GM18508 (cell line): ENCODE measurements around the gene FAM47E.

Experiments used
- ATAC-seq: cut with Tn5 transposase; IDR thresholded peaks from one replicate; pipeline ENCODE4 v1.9.1; 2021; ENCODE audit warnings: moderate number of reproducible peaks; ENCODE audit not compliant: insufficient read depth, unreplicated experiment

The FAM47E gene

GRCh38 chr4:76292730-76293129 lies 41.2 kb downstream of the FAM47E start:
- no peak for ATAC-seq

- ATAC-seq: no peak
Measured at GRCh38 chr4:76293772-76294171, 42.3 kb downstream of the FAM47E start.

GRCh38 chr4:76296286-76296820 lies 44.8 kb downstream of the FAM47E start:
- no peak for ATAC-seq

GRCh38 chr4:76298227-76298626 lies 46.7 kb downstream of the FAM47E start:
- ATAC-seq: no peak

- no peak for ATAC-seq
Measured at GRCh38 chr4:76300012-76300411, 48.5 kb downstream of the FAM47E start.

- peak; percentile 96 for ATAC-seq
Measured at GRCh38 chr4:76301068-76301774, 49.7 kb downstream of the FAM47E start.

GRCh38 chr4:76301775-76302162 lies 50.2 kb downstream of the FAM47E start:
- no peak for ATAC-seq

GRCh38 chr4:76302826-76303438 lies 51.4 kb downstream of the FAM47E start:
- no peak for ATAC-seq

GRCh38 chr4:76305033-76305687 lies 53.6 kb downstream of the FAM47E start:
- no peak for ATAC-seq

GRCh38 chr4:76305971-76306881 lies 54.7 kb downstream of the FAM47E start, which contains the start of gene STBD1:
Gene STBD1 (plus strand): TSS chr4:76306733. CDS start chr4:76306770, 37 bp downstream.
- ATAC-seq: no peak

GRCh38 chr4:76306882-76307659 lies 55.5 kb downstream of the FAM47E start:
- ATAC-seq: no peak

GRCh38 chr4:76307660-76308014 lies 56.1 kb downstream of the FAM47E start:
- no peak for ATAC-seq

- ATAC-seq: no peak
Measured at GRCh38 chr4:76308548-76308947, 57.0 kb downstream of the FAM47E start.

- no peak for ATAC-seq
Measured at GRCh38 chr4:76309939-76310550, 58.5 kb downstream of the FAM47E start.

GRCh38 chr4:76310683-76311082 lies 59.2 kb downstream of the FAM47E start:
- no peak for ATAC-seq

GRCh38 chr4:76311896-76312331 lies 60.4 kb downstream of the FAM47E start:
- no peak for ATAC-seq

GRCh38 chr4:76312457-76312856 lies 60.9 kb downstream of the FAM47E start:
- ATAC-seq: no peak

- no peak for ATAC-seq
Measured at GRCh38 chr4:76313547-76313946, 62.0 kb downstream of the FAM47E start.

GRCh38 chr4:76315267-76315918 lies 63.9 kb downstream of the FAM47E start:
- ATAC-seq: no peak
